Brain microvascular endothelial cell (primary cell): ENCODE data around the gene NEGR1.

Experiments used
- DNase-seq: peaks from one replicate; pipeline ENCODE4 v3.0.0-alpha.2; 2020
- H3K27ac ChIP-seq: fragments of 250-450 bp; sonication (Bioruptor Pico); 2 replicates; pipeline ENCODE4 v1.5.1; 2020; ENCODE audit warnings: mild to moderate bottlenecking, moderate library complexity
- H3K27me3 ChIP-seq: fragments of 250-450 bp; sonication (Bioruptor Pico); replicated peaks from 2 replicates; pipeline ENCODE4 v1.5.1; 2020; ENCODE audit warnings: mild to moderate bottlenecking
- H3K36me3 ChIP-seq: fragments of 250-450 bp; sonication (Bioruptor Pico); replicated peaks from 2 replicates; pipeline ENCODE4 v1.5.1; 2020; ENCODE audit warnings: mild to moderate bottlenecking
- H3K4me3 ChIP-seq: 2 replicates; pipeline ENCODE4 v1.5.1; 2011; ENCODE audit warnings: low read depth, mild to moderate bottlenecking, control low read depth, low read length, moderate library complexity
- in situ Hi-C: cut with HindIII; loops from 2 replicates; pipeline ENCODE4 v1.10.0; 2017; ENCODE audit warnings: low sequenced_read_pairs, low pct_ligation_motif_present
- TF ChIP-seq, protein P1 (sequence below): IDR thresholded peaks from 2 replicates; pipeline ENCODE4 v1.5.1; 2011; ENCODE audit warnings: low read depth, mild to moderate bottlenecking, moderate library complexity, low read length, control low read depth, inconsistent platforms; ENCODE audit errors: missing control alignments

The NEGR1 gene

DNA sequence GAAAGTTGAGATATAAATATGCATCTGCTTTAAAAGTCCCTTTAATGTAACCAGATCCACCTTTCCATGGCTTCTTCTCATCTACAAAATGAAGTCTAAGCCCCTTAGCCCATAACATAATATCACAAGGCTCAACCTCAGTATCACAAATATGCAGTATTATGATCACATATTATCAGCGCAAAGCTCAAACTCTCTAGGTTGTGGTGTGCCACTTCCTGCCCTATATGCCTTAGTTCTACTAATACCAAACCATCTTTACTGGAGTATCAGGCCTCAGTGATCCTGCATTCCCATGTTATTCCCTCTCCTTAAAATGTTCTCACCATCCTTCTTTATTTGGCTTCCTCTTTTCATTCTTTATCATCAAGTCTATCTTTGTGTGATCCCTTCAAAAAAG, 301.8 kb downstream of the NEGR1 start:
- TF ChIP-seq, protein P1, sequence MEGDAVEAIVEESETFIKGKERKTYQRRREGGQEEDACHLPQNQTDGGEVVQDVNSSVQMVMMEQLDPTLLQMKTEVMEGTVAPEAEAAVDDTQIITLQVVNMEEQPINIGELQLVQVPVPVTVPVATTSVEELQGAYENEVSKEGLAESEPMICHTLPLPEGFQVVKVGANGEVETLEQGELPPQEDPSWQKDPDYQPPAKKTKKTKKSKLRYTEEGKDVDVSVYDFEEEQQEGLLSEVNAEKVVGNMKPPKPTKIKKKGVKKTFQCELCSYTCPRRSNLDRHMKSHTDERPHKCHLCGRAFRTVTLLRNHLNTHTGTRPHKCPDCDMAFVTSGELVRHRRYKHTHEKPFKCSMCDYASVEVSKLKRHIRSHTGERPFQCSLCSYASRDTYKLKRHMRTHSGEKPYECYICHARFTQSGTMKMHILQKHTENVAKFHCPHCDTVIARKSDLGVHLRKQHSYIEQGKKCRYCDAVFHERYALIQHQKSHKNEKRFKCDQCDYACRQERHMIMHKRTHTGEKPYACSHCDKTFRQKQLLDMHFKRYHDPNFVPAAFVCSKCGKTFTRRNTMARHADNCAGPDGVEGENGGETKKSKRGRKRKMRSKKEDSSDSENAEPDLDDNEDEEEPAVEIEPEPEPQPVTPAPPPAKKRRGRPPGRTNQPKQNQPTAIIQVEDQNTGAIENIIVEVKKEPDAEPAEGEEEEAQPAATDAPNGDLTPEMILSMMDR, result no peak
- Histone ChIP-seq H3K27me3 (no peaks in the 10 kb centered on the region), H3K36me3 (no peaks in the 10 kb centered on the region), H3K4me3 (no peak overlapping the region), H3K27ac (no peak overlapping the region)
- in situ Hi-C loops, result no loop called here
- no peak for DNase-seq

DNA sequence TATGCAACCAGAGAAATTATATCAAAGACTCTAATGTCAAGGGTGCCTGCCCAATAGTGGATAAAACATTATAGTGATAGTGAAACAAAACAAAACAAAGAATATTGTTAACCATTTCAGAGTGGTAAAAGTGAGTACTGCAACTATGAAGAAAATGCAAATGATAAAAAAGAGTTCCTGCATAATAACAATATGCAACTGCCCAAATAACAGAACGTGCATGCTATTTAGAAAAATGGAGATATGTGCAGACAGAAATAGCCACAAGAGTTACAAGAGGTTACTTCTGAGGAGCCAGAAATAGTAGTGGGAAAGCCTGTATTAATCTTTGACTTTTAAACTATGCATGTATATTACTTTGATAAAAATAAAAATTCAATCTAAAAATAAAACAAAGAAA, 302.5 kb downstream of the NEGR1 start:
- Histone ChIP-seq H3K27ac (no peak overlapping the region), H3K4me3 (no peak overlapping the region), H3K27me3 (no peaks in the 10 kb centered on the region), H3K36me3 (no peaks in the 10 kb centered on the region)
- DNase-seq, result no peak
- in situ Hi-C loops, result no loop called here
- TF ChIP-seq, protein P1, result no peak

DNA sequence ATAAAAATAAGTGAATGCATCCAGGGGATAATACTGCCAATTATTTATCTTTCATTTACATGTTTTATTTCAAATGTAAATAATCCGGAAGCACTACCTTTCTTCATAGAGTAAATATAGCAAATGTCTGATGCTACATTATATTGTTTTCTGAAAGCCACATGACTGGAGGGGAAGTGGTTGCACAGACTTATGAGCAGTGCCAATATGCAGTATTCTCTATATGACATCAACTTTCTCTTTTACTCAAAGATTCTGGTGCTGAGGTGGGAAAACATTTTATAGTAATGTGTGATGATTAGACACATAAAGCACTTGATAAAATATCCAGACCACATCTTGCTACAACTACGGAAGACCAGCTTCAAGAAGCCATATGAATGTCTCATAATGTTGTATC, 314.7 kb downstream of the NEGR1 start:
- in situ Hi-C loops, result no loop called here
- DNase-seq, result no peak
- Histone ChIP-seq H3K27ac (no peak overlapping the region), H3K4me3 (no peak overlapping the region), H3K27me3 (no peaks in the 10 kb centered on the region), H3K36me3 (no peaks in the 10 kb centered on the region)
- TF ChIP-seq, protein P1, result no peak

DNA sequence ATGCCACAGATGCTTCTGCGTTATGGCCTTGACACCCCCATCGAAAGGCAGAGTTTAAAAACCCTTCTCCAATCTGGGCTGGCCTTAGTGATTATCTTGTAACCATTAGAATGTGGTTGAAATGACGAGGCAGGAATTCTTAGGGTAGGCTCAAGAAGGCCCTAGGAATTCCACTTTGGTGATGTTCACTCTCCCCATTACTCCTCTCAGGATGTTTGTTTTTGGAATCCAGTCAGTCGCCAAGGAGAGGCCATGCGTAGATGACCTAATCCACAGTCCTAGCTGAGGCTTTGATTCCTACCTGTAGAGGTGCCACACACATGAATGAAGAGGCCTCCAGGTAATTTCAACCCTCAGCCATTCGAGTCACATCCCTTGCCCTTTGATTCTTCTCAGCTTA, 318.2 kb downstream of the NEGR1 start:
- H3K27ac ChIP-seq, result no peak overlapping the region
- peak; percentile 1 for DNase-seq
- H3K4me3 ChIP-seq, result no peak overlapping the region
- no peaks in the 10 kb centered on the region for H3K36me3 ChIP-seq
- H3K27me3 ChIP-seq, result no peaks in the 10 kb centered on the region
- TF ChIP-seq, protein P1, result no peak
- in situ Hi-C loops, result no loop called here

DNA sequence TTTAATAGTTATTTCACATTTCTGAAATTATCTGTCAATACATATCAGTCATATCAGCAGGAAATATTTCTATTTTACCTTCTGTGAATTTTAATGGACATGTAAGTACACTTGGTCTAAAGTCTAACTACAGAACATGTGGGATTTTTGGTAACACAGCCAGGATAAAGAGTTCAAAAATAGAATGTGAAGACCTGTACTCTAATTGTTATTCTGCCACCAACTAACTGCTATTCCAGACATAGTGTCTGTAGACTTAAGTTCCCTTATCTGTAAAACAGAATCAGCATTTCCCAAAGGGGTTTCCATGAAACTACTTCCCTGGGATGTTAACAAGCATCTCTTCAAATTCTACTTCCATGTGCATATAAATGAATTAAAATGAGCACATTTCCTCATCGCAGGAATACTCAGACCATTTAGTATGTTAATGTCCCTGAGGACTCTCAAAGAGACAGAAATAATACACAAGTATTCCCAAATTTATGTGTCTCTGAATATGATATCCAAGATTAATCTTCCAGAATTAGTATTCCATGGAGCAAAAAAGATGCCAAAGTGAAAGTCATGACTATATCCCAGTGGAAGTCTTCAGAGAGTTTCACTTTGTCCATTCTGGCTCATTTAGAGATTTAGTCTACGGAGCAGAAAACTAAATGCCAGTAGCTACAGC, 325.6 kb downstream of the NEGR1 start:
- no peak for DNase-seq
- Histone ChIP-seq H3K36me3 (no peaks in the 10 kb centered on the region), H3K27ac (no peak overlapping the region), H3K4me3 (no peak overlapping the region), H3K27me3 (no peaks in the 10 kb centered on the region)
- TF ChIP-seq, protein P1, result no peak
- in situ Hi-C loops, result no loop called here

DNA sequence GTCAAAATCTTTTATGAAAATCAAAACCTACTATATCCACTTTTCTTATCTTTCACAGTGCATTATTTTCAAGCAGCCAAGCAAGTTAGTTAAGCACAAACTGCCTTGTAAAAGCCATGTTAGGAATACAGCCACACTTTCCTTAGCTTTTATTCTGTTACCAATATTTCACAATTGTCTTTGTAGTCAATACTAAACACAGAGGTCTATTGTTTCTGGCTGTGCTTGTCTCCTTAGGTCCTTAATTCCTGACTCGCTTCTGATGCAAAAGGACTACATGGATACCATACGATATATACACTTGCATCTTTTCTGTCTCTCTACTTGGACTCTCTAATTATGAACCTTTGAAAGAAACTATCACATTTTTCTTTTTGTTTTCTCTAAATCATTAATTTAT, 331.8 kb downstream of the NEGR1 start:
- no peak for DNase-seq
- no peaks in the 10 kb centered on the region for H3K27me3 ChIP-seq
- TF ChIP-seq, protein P1, result no peak
- H3K4me3 ChIP-seq, result no peak overlapping the region
- no peaks in the 10 kb centered on the region for H3K36me3 ChIP-seq
- H3K27ac ChIP-seq, result no peak overlapping the region
- in situ Hi-C loops, result no loop called here
